D721Med (cell line): Measurements from ENCODE around the gene LSM3.

Experiments used
- DNase-seq: peaks from one replicate; pipeline ENCODE4 v3.0.0; 2011; ENCODE audit warnings: low spot score; ENCODE audit not compliant: insufficient read length
- FAIRE-seq: peaks from 2 replicates; lab custom pipeline; 2011; peaks lifted over from hg19 to GRCh38; lab: Jason Lieb, UNC
- TF ChIP-seq, protein P1 (sequence below): IDR thresholded peaks from 2 replicates; pipeline ENCODE4 v1.5.1; 2012; ENCODE audit warnings: mild to moderate bottlenecking, control low read depth; ENCODE audit not compliant: insufficient read depth; ENCODE audit errors: missing control alignments

LSM3 gene

GRCh38 chr3:14152963-14153355, 25.7 kb upstream of the LSM3 start:
- FAIRE-seq: no peak
- TF ChIP-seq, protein P1, sequence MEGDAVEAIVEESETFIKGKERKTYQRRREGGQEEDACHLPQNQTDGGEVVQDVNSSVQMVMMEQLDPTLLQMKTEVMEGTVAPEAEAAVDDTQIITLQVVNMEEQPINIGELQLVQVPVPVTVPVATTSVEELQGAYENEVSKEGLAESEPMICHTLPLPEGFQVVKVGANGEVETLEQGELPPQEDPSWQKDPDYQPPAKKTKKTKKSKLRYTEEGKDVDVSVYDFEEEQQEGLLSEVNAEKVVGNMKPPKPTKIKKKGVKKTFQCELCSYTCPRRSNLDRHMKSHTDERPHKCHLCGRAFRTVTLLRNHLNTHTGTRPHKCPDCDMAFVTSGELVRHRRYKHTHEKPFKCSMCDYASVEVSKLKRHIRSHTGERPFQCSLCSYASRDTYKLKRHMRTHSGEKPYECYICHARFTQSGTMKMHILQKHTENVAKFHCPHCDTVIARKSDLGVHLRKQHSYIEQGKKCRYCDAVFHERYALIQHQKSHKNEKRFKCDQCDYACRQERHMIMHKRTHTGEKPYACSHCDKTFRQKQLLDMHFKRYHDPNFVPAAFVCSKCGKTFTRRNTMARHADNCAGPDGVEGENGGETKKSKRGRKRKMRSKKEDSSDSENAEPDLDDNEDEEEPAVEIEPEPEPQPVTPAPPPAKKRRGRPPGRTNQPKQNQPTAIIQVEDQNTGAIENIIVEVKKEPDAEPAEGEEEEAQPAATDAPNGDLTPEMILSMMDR: no peak
- no peak for DNase-seq

DNA sequence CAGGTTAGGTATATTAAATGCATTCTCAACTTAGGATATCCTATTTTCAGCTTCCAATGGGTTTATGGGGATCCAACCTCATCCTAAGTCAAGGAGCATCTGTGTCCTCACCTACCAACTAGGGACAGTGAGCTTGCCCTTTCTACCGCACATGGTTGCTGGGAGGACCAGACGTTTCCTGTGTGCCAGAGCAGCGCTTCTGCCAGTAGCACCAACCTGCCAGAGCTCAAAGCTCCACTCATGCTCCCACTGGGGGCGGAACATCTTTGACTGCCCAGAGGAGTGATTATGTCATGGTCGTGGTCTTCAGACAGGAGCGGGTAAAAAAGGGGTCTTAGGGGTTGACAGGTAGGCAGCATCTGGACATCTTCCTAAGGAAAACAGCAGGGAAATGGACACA, 25.0 kb upstream of the LSM3 start:
- FAIRE-seq (no peak), DNase-seq (no peak)
- TF ChIP-seq, protein P1: no peak

DNA sequence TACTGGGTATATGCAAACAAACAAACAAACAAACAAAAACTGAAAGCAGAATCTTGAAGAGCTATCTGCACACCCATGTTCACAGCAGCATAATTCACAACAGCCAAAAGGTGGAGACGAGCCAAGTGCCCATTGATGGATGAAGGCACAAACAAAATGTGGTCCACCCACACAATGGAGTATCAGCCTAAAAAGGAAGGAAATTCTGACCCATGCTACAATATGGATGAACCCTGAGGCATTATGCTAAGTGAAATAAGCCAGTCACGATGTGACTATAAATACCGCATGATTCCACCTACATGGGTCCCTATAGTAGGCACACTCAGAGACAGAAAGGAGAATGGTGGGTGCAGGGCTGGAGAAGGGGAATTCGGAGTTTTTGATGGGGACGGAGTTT, 24.3 kb upstream of the LSM3 start:
- DNase-seq (no peak), FAIRE-seq (no peak)
- TF ChIP-seq, protein P1: no peak

DNA sequence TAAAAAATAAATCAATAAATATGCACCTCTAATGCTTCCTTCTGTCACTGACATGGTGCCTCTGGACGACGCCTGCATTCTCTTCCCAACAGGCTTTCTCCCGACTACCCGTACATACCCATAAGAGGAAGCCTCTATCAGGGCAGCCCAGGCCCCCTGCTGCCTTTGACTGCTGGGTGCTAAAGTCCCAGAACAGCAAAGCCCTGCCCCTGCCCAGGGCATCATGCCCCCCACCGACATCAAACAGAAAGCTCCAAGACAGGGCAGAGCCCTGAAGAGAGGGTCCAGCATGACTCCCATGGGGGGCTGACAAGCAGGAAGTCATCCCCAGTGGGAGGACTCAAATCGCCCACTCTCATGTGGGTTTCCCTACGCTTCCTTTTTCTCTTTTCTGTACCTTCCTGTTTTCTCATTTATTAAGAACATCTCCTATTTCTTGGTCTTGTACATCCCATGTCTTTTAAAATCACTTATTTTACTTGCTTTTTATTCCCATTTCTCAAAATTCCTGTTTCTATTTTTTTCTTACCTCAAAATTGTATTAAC, 23.6 kb upstream of the LSM3 start:
- FAIRE-seq: no peak
- TF ChIP-seq, protein P1: no peak
- no peak for DNase-seq

- TF ChIP-seq, protein P1: no peak
Measured at GRCh38 chr3:14156201-14156600, 22.4 kb upstream of the LSM3 start.

GRCh38 chr3:14156843-14157561, 21.6 kb upstream of the LSM3 start:
- FAIRE-seq (no peak), DNase-seq (no peak)
- TF ChIP-seq, protein P1: no peak

More at GRCh38 chr3:14156201-14156600, 22.4 kb upstream of the LSM3 start:
- FAIRE-seq (no peak), DNase-seq (no peak)

DNA sequence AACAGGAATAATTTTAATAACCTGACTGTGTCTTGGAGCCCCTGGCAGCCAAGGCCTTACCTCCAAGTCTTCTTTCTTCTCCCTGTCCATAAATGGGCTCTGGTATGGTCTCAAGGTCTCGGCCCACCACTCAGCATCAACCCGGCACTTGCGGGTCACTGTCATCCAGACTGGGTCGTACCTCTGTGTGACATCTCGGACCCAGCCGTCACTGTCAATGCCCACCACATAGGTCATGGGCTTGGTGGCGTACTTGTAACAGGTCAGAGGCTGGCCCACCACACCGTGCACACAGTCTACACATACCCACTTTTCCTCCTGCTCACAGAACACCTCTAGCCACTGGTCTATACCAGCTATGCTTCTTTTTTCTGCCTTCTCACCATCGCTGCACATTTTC, 20.7 kb upstream of the LSM3 start:
- no peak for FAIRE-seq
- TF ChIP-seq, protein P1: no peak
- DNase-seq: no peak
